DMS53 treated with DMSO at 0.1 percent for 48 hours (cell line): Measurements from ENCODE around the gene EIF4EBP3.

Experiments used
- DNase-seq: peaks from one replicate; lab custom pipeline; 2025; ENCODE audit not compliant: unreplicated experiment; lab: John Stamatoyannopoulos, UW

EIF4EBP3 gene

DNA sequence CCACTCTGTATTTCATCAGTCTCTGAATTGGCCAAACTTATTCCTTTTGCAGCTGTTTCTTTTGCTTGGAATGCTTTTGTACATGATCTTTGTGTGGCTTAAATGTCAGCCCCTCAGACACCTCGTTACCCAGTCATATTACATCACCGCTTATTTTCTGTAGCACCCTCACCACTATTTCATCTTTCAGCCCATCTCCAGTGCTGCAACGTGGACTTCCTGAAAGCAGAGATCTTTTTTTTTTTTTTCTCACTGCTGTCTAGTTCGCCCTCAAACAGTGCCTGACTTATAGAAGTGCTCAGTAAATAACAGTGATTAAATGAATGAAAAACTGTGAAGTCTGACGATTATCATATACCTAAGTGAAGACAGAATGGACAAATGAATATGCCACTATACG, 9.0 kb downstream of the EIF4EBP3 start:
- no peak for DNase-seq

- peak; percentile 80 for DNase-seq
Measured at GRCh38 chr5:140557136-140557805, 9.8 kb downstream of the EIF4EBP3 start, which contains the start of gene SRA1. Gene SRA1, minus strand, starts transcription at chr5:140557473. Its CDS starts 21 bp downstream, at chr5:140557452.

DNA sequence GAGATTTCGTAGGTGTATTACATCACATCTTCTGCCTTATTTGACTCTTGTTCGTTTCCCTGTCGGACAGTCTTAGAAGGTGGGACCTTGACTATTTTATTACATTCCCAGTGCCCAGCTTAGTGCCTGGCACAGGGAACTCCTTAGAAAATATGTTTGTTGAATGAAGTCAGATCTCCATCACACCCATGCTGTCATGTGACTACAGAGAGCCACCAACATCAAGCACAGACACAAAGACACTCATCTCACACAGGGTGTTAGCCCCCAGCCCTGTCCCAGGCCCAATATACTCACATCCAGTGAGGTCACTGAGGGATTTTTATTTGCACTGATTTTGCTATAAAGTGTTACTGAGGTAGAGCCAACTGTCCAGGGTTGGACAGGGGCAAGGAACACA, 10.5 kb downstream of the EIF4EBP3 start:
- DNase-seq, result no peak

- no peak for DNase-seq
Measured at GRCh38 chr5:140558542-140558941, 11.1 kb downstream of the EIF4EBP3 start.

DNA sequence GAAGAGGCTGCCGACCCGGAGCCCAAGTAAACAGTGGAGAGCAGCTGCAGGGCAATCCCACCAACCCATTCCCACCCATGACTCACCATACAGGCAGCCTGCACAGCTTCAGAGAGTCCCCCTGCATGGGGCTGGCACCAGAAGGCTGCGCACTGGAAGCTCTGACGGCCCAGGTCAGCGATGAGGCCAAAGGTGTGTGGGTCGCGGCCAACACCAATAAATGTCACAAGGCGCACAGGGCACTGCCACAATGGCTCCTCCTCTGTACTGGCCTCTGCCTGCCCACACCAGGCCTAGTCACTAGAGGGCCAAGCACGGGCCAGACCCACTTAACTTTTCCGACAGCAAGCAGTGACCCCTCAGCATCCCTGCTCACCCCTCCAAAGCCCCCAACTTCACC, 12.8 kb downstream of the EIF4EBP3 start:
- DNase-seq, result no peak

DNA sequence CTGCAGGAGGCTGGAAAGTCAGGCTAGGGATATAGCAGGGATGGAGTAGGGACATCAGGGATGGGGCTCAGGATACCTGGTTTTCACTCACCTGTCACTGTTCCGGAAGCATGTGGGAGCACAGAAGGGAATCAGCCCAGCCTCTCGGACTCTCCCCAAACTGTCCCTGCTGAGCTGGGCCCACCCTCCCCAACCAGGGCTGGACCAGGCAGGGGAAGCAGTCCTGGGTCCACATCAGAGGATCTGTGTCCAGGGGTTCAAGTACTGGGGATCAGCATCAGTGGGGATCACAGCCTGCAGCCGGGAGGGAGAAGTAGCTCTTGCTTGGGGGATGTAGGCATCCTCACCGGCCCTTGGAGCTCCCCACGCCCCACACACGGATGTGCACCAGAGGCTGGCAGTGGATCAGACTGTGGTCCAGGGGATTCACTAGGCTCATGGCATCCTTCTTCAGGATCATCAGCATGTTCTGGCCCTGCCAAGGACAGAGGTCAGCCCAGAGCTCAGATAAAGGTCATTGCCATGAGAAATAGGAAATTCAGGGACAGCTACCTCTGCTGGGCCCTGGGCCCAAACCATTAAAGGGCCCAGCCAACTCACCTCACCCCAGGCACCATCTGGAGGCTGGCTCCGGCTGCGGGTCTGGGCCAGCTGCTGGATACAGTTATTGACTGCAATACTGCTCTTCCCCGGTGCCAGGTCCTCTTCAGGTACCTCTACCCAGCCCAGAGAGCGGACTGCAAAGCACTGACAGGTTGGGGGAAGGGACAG, 14.5 kb downstream of the EIF4EBP3 start:
- DNase-seq, result no peak

- no peak for DNase-seq
Measured at GRCh38 chr5:140563596-140563995, 16.1 kb downstream of the EIF4EBP3 start.

- peak; percentile 95 for DNase-seq
Measured at GRCh38 chr5:140564196-140565023, 16.9 kb downstream of the EIF4EBP3 start, which contains the start of the genes APBB3 and SLC35A4. Gene APBB3, minus strand, starts transcription at chr5:140564598. Its CDS starts 353 bp downstream, at chr5:140564245. Gene SLC35A4, plus strand, starts transcription at chr5:140564828. Its CDS starts 2,342 bp downstream, at chr5:140567170.

DNA sequence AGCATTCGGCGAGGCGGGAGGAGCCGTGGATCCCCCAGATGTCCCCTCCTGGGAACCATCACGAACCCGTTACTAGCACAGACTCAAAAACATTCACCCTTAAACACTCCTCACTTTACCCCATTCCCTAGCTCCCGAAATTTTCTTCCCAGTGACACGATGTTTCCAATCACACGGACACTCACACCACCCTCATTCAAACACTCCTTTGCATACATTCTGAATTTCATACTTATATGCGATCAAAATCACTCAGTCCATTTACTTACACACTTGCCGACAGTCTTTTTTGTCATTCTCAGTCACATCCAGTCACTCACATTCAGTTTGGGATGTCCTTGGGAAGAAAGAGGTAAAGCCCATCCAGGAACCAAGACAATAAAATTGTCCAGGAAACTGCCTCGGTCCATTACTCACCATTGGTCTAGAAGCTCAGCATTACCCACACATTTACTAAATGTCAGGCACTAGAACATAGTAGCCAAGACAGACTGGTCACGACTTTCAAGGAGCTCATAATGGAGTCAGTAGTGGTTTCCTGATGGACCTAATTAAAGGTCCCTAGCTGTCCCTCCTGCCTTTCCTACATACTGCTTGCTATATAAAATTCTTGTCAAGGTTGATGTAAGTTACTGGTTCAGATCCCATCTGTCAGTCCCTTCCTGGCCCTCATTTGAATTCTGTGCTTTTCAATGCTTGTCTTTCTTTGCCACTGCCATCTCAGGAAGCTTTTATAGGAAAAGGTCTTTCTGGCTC, 17.7 kb downstream of the EIF4EBP3 start:
- no peak for DNase-seq

GRCh38 chr5:140565780-140566095, 18.3 kb downstream of the EIF4EBP3 start:
- no peak for DNase-seq

- DNase-seq, result no peak
Measured at GRCh38 chr5:140566665-140567064, 19.2 kb downstream of the EIF4EBP3 start.

GRCh38 chr5:140567136-140567818, 19.8 kb downstream of the EIF4EBP3 start:
- no peak for DNase-seq

- no peak for DNase-seq
Measured at GRCh38 chr5:140567871-140568270, 20.4 kb downstream of the EIF4EBP3 start.

DNA sequence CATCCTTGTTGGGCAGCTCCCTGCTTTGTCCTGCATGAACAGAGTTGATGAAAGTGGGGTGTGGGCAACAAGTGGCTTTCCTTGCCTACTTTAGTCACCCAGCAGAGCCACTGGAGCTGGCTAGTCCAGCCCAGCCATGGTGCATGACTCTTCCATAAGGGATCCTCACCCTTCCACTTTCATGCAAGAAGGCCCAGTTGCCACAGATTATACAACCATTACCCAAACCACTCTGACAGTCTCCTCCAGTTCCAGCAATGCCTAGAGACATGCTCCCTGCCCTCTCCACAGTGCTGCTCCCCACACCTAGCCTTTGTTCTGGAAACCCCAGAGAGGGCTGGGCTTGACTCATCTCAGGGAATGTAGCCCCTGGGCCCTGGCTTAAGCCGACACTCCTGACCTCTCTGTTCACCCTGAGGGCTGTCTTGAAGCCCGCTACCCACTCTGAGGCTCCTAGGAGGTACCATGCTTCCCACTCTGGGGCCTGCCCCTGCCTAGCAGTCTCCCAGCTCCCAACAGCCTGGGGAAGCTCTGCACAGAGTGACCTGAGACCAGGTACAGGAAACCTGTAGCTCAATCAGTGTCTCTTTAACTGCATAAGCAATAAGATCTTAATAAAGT, 21.1 kb downstream of the EIF4EBP3 start:
- no peak for DNase-seq

DNA sequence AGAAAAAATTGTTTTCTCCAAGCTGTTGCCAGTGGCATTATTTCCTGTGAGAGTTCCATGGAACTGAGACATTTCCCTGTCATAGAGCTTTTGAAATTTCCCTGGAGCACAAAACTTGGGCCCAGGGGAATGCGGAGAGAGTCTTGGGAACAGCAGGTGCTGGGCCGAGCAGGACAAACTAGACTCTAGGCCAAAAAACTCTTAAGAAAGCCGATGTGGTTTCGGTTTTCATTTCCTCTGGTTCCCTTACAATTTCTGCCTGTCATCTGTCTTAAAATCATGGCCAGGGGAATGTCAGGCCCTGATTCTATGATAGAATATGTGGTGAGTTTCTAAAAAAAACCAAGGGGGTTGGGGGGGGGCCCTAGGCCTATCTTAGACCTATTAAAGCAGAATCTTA, 21.7 kb downstream of the EIF4EBP3 start:
- no peak for DNase-seq

- no peak for DNase-seq
Measured at GRCh38 chr5:140570058-140570457, 22.6 kb downstream of the EIF4EBP3 start.

GRCh38 chr5:140570488-140570887, 23.0 kb downstream of the EIF4EBP3 start:
- no peak for DNase-seq

DNA sequence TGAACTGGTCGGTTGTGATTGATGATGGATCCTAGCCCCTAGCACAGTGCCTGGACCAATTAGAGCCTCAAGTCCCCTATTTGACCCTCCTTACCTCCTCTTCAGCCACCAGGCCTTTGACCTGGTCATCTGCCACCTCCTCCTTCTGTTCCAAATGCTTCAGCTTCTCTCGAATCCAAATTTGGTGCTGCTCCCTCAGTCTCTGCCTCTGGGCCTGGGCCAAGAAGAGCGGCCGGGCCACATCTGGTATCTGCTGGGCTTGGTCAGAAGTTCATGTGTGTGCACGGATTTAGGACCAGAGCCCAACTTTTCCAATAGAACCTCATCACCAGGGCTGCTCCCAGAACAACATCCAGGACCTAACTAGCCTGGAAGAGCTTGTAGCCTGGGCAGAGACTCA, 23.6 kb downstream of the EIF4EBP3 start:
- DNase-seq, result no peak

GRCh38 chr5:140573683-140574082, 26.2 kb downstream of the EIF4EBP3 start:
- no peak for DNase-seq

- DNase-seq, result no peak
Measured at GRCh38 chr5:140574165-140574564, 26.7 kb downstream of the EIF4EBP3 start.
